HepG2 (cell line): ENCODE results near the gene CAPN11. TPM values are rescaled to one million over a fixed set of nuclear protein-coding genes. Genes with fewer than 3 reads are reported as not detected.

ENCODE experiments used
- ATAC-seq: fragments of 200-7000 bp; cut with Tn5 transposase; 3 replicates; pipeline ENCODE4 v1.9.1; 2020; ENCODE audit warnings: mild to moderate bottlenecking, moderate library complexity
- BruUV-seq: library from RNA; stranded (reverse); fragments of 400-500 nt; replicated peaks from 2 replicates; lab custom pipeline; 2021; lab: Mats Ljungman, UMichigan
- CTCF ChIA-PET: fragments of 300-600 bp; formaldehyde crosslinking; extraction: SDS; loops from one replicate; lab custom pipeline; 2021; ENCODE audit warnings: low total read pairs, inconsistent platforms, low intra/inter-chr PET ratio; lab: Yijun Ruan, JAX
- POLR2A ChIA-PET: fragments of 350-600 bp; sonication (Branson Sonifier 250); formaldehyde crosslinking; loops from one replicate; lab custom pipeline; 2020; ENCODE audit warnings: antibody characterized with exemption, inconsistent platforms; lab: Yijun Ruan, JAX
- DNase-seq: peaks from one replicate; pipeline ENCODE4 v3.0.0-alpha.2; 2015; ENCODE audit warnings: low spot score
- FAIRE-seq: peaks from 3 replicates; lab custom pipeline; 2011; peaks lifted over from hg19 to GRCh38; lab: Jason Lieb, UNC
- H2AFZ ChIP-seq: one replicate; pipeline ENCODE4 v1.6.1; 2011; ENCODE audit warnings: low read length, inconsistent platforms
- H3K27ac ChIP-seq: fragments of 300-600 bp; 3 replicates; pipeline ENCODE4 v1.8.0; 2011; ENCODE audit warnings: mixed run types, mild to moderate bottlenecking, mixed read lengths, low read length, inconsistent platforms; ENCODE audit not compliant: insufficient read depth; ENCODE audit errors: extremely low read length
- H3K27me3 ChIP-seq, 2 experiments: fragments of 200-600 bp in 1 of 2; 2 replicates in 1 of 2; 3 replicates in 1 of 2; pipeline versions ENCODE4 v1.6.0 to v1.8.0; 2011; ENCODE audit warnings: low read length in 2 of 2, mild to moderate bottlenecking in 2 of 2, moderate library complexity in 2 of 2, inconsistent platforms in 1 of 2; ENCODE audit not compliant: insufficient read depth in 2 of 2, control insufficient read depth in 1 of 2
- H3K36me3 ChIP-seq, 2 experiments: fragments of 200-600 bp in 1 of 2; replicated peaks in 1 of 2; 2 replicates in 1 of 2; 3 replicates in 1 of 2; pipeline versions ENCODE4 v1.5.1 to v1.8.0; 2011; ENCODE audit warnings: low read length in 2 of 2, inconsistent platforms in 1 of 2; ENCODE audit not compliant: insufficient read depth in 2 of 2, control insufficient read depth in 1 of 2
- H3K4me1 ChIP-seq: 2 replicates; pipeline ENCODE4 v1.5.1; 2012; ENCODE audit warnings: low read length, inconsistent platforms; ENCODE audit not compliant: insufficient read depth
- H3K4me2 ChIP-seq: 2 replicates; pipeline ENCODE4 v1.6.0; 2011; ENCODE audit warnings: low read depth, low read length, inconsistent platforms
- H3K4me3 ChIP-seq, 3 experiments: fragments of 200-600 bp in 1 of 3; sonication (generic), shearing (Covaris generic) in 1 of 3; replicated peaks in 1 of 3; 2 replicates each; pipeline ENCODE4 v1.5.1; 2011 to 2016; ENCODE audit warnings: low read length in 3 of 3, inconsistent platforms in 2 of 3, low read depth in 2 of 3, mild to moderate bottlenecking in 2 of 3, control low read depth in 1 of 3, mixed read lengths in 1 of 3; ENCODE audit not compliant: insufficient read depth in 1 of 3
- H3K79me2 ChIP-seq: one replicate; pipeline ENCODE4 v1.6.1; 2011; ENCODE audit warnings: low read length, inconsistent platforms; ENCODE audit not compliant: insufficient read depth
- H3K9ac ChIP-seq: 2 replicates; pipeline ENCODE4 v1.6.0; 2011; ENCODE audit warnings: mild to moderate bottlenecking, low read depth, low read length, inconsistent platforms; ENCODE audit not compliant: insufficient read depth
- H3K9me3 ChIP-seq: 2 replicates; pipeline ENCODE4 v1.5.1; 2012; ENCODE audit warnings: mild to moderate bottlenecking, low read length
- H4K20me1 ChIP-seq: 2 replicates; pipeline ENCODE4 v1.6.0; 2011; ENCODE audit warnings: inconsistent platforms, mild to moderate bottlenecking, low read length, moderate library complexity; ENCODE audit not compliant: insufficient read depth
- ATAD3A ChIP-seq: sonication (generic); formaldehyde crosslinking; IDR thresholded peaks from 2 replicates; pipeline ENCODE4 v1.4.0; 2020; ENCODE audit warnings: missing genetic modification reagents
- TRIM22 ChIP-seq: fragments of 450-650 bp; IDR thresholded peaks from 2 replicates; pipeline ENCODE4 v1.6.1; 2017
- WGBS: methylation state at CpG from one replicate; pipeline ENCODE4 v1.1.6; 2017; ENCODE audit warnings: low lambda C conversion rate; 5-methylcytosine and 5-hydroxymethylcytosine counted together
- in situ Hi-C: cut with HindIII; loops from 2 replicates; pipeline ENCODE4 v1.10.0; 2017; ENCODE audit warnings: low pct_unique_long_range_greater_than_20kb; ENCODE audit not compliant: extremely low pct_ligation_motif_present
- intact Hi-C: fragments of 100-400 bp; cut with micrococcal nuclease; formaldehyde crosslinking; loops from one replicate; pipeline ENCODE4 v1.10.0; 2022; ENCODE audit not compliant: unreplicated experiment
- polyA plus RNA-seq, 8 experiments: library from polyadenylated mRNA; depleted of rRNA in 3 of 8; stranded (reverse) in 7 of 8; unstranded in 1 of 8; fragments of >200 nt; fragmentation: Illumina TruSeq in 4 of 8; extraction: Trizol in 4 of 8; gene quantifications; 2 replicates each; pipeline versions ENCODE4 v1.2.1 to v1.2.3, GENCODE V29; 2011 to 2016; ENCODE audit warnings: low read depth in 4 of 8, missing spikeins in 1 of 8, mixed read lengths in 1 of 8; ENCODE audit not compliant: insufficient read depth in 1 of 8
- total RNA-seq, 5 experiments: library from RNA; depleted of rRNA; stranded (reverse); fragments of >200 nt; fragmentation: Illumina TruSeq; extraction: Trizol; gene quantifications; 2 replicates each; pipeline ENCODE4 v1.2.3, GENCODE V29; 2016; ENCODE audit warnings: low read depth in 1 of 5
- TF ChIP-seq, protein P1 (sequence below): sonication (generic); formaldehyde crosslinking; IDR thresholded peaks from 2 replicates; pipeline ENCODE4 v1.5.1; 2020; ENCODE audit warnings: missing genetic modification reagents, mild to moderate bottlenecking, borderline replicate concordance
- TF ChIP-seq, protein P2 (sequence below): sonication (generic); formaldehyde crosslinking; IDR thresholded peaks from 2 replicates; pipeline ENCODE4 v1.8.0; 2022; ENCODE audit warnings: mild to moderate bottlenecking, missing genetic modification reagents

CAPN11 gene
- total and polyA plus RNA-seq, 2 of the 13 experiments (the other 11 are each of a cell fraction or from before 2014, with no cell fraction given): 0.07 to 0.11 TPM

GRCh38 chr6:44139351-44139743, 19.3 kb upstream of the CAPN11 start:
- intact Hi-C loops: no loop called here
- Histone ChIP-seq H3K36me3 (peaks cover 23 to 64% of the 10 kb centered on the region in 2 experiments), H3K4me3 (no peak overlapping the region), H3K9me3 (no peaks in the 10 kb centered on the region), H3K27me3 (no peaks in the 10 kb centered on the region), H2AFZ (no peak overlapping the region), H3K27ac (no peak overlapping the region), H4K20me1 (no peaks in the 10 kb centered on the region; the same call in 1 of the 2 replicates), H3K9ac (no peak overlapping the region), H3K4me2 (no peak overlapping the region), H3K79me2 (peaks cover under 1% of the 10 kb centered on the region), H3K4me1 (peaks cover 26% of the 10 kb centered on the region)
- FAIRE-seq: no peak
- no peak for ATAC-seq
- 97% methylated on average over 10 of the region's 10 CpGs for WGBS
- DNase-seq: no peak
- TF ChIP-seq TRIM22: no peak
- TF ChIP-seq, protein P1, sequence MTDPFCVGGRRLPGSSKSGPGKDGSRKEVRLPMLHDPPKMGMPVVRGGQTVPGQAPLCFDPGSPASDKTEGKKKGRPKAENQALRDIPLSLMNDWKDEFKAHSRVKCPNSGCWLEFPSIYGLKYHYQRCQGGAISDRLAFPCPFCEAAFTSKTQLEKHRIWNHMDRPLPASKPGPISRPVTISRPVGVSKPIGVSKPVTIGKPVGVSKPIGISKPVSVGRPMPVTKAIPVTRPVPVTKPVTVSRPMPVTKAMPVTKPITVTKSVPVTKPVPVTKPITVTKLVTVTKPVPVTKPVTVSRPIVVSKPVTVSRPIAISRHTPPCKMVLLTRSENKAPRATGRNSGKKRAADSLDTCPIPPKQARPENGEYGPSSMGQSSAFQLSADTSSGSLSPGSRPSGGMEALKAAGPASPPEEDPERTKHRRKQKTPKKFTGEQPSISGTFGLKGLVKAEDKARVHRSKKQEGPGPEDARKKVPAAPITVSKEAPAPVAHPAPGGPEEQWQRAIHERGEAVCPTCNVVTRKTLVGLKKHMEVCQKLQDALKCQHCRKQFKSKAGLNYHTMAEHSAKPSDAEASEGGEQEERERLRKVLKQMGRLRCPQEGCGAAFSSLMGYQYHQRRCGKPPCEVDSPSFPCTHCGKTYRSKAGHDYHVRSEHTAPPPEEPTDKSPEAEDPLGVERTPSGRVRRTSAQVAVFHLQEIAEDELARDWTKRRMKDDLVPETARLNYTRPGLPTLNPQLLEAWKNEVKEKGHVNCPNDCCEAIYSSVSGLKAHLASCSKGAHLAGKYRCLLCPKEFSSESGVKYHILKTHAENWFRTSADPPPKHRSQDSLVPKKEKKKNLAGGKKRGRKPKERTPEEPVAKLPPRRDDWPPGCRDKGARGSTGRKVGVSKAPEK (CRISPR knock-in tag): no peak
- TF ChIP-seq ATAD3A: no peak
- TF ChIP-seq, protein P2, sequence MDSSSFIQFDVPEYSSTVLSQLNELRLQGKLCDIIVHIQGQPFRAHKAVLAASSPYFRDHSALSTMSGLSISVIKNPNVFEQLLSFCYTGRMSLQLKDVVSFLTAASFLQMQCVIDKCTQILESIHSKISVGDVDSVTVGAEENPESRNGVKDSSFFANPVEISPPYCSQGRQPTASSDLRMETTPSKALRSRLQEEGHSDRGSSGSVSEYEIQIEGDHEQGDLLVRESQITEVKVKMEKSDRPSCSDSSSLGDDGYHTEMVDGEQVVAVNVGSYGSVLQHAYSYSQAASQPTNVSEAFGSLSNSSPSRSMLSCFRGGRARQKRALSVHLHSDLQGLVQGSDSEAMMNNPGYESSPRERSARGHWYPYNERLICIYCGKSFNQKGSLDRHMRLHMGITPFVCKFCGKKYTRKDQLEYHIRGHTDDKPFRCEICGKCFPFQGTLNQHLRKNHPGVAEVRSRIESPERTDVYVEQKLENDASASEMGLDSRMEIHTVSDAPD (CRISPR knock-in tag): no peak
- no TSS peak for BruUV-seq
- POLR2A ChIA-PET: interaction anchor here (0.7 kb wide), 1 partner anchor 27 kb away, joined by 3 read pairs; no protein-coding TSS in a partner anchor
- in situ Hi-C loops: no loop called here
- CTCF ChIA-PET: no interaction called here
